Measurements from ENCODE around the gene SFXN3.

The SFXN3 gene

GRCh38 chr10:101060951-101061623 is 30.1 kb downstream of the SFXN3 start:
- DNase-seq, result peak; percentile 98

GRCh38 chr10:101061624-101062231 is 30.7 kb downstream of the SFXN3 start, which contains the start of gene KAZALD1:
KAZALD1 (plus strand) TSS chr10:101061989; CDS start chr10:101062593, 604 bp downstream.
- DNase-seq, result peak; percentile 90

- peak; percentile 81 for DNase-seq
These were observed 31.4 kb downstream of the SFXN3 start for GRCh38 chr10:101062232-101063049.

- no peak for DNase-seq
These were observed 32.1 kb downstream of the SFXN3 start for GRCh38 chr10:101063050-101063525.

- DNase-seq, result no peak
These were observed 32.7 kb downstream of the SFXN3 start for GRCh38 chr10:101063548-101064414.

- no peak for DNase-seq
These were observed 33.5 kb downstream of the SFXN3 start for GRCh38 chr10:101064415-101065030.

GRCh38 chr10:101065481-101066145 is 34.6 kb downstream of the SFXN3 start:
- DNase-seq, result peak; percentile 32

GRCh38 chr10:101066146-101066895 is 35.3 kb downstream of the SFXN3 start:
- DNase-seq, result peak; percentile 69

- DNase-seq, result peak; percentile 65
These were observed 35.9 kb downstream of the SFXN3 start for GRCh38 chr10:101066896-101067355.

- DNase-seq, result peak; percentile 95
These were observed 36.5 kb downstream of the SFXN3 start for GRCh38 chr10:101067356-101068083.

- no peak for DNase-seq
These were observed 38.4 kb downstream of the SFXN3 start for GRCh38 chr10:101069441-101069840.

- no peak for DNase-seq
These were observed 39.1 kb downstream of the SFXN3 start for GRCh38 chr10:101070098-101070497.

- no peak for DNase-seq
These were observed 40.3 kb downstream of the SFXN3 start for GRCh38 chr10:101071267-101071884.

- DNase-seq, result no peak
These were observed 40.9 kb downstream of the SFXN3 start for GRCh38 chr10:101071885-101072433.

GRCh38 chr10:101072923-101073322 is 41.9 kb downstream of the SFXN3 start:
- no peak for DNase-seq

GRCh38 chr10:101073631-101074030 is 42.6 kb downstream of the SFXN3 start:
- no peak for DNase-seq

- no peak for DNase-seq
These were observed 44.7 kb downstream of the SFXN3 start for GRCh38 chr10:101075775-101076174.

GRCh38 chr10:101076630-101077029 is 45.6 kb downstream of the SFXN3 start:
- DNase-seq, result no peak

GRCh38 chr10:101079874-101080273 is 48.8 kb downstream of the SFXN3 start:
- no peak for DNase-seq

All from eye (tissue), 1 donor.